ENCODE measurements around the gene HLA-DRA.

DNA sequence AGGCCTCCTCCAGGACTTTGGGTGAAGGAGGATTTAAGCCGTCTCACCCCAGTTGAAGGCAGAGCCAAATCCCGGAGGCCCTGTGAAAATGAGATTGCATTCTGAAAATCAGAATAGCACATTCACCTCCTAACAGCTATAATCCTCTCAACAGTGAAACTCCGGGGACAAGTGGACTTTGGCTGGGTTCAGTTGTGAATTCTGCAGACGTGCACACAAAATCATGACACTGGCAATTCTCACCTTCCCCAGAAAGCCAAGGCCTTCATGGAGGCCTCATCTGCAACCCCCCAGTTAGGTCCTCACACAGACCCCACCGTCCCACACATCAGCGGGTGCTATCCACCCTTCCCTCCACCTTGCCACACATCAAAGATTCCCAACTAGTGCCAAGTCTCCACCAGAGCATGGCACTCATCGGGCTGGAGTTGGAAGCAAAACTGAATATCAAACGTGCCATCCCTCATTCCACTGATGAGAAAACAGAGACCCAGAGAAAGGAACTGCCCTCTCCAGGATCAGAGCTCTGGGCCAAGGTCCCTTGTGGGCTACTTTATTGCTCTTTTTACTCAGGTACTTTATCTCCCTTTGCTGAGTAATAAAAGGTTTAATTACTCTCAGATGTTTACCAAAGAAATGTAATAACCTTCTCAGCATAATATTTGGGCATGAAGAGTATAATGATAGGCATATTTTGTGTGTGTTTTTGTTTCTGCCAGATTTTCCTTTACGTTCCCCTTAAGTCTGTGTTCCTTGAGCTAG lies 27.9 kb upstream of the HLA-DRA start:
- TF ChIP-seq, protein P1, sequence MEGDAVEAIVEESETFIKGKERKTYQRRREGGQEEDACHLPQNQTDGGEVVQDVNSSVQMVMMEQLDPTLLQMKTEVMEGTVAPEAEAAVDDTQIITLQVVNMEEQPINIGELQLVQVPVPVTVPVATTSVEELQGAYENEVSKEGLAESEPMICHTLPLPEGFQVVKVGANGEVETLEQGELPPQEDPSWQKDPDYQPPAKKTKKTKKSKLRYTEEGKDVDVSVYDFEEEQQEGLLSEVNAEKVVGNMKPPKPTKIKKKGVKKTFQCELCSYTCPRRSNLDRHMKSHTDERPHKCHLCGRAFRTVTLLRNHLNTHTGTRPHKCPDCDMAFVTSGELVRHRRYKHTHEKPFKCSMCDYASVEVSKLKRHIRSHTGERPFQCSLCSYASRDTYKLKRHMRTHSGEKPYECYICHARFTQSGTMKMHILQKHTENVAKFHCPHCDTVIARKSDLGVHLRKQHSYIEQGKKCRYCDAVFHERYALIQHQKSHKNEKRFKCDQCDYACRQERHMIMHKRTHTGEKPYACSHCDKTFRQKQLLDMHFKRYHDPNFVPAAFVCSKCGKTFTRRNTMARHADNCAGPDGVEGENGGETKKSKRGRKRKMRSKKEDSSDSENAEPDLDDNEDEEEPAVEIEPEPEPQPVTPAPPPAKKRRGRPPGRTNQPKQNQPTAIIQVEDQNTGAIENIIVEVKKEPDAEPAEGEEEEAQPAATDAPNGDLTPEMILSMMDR (IDR thresholded peaks at IDR 0.05), result no peak
- no peak for TF ChIP-seq POLR2AphosphoS5 (IDR thresholded peaks at IDR 0.05)
